ENCODE results near the gene PSMA1. TPM values are rescaled to one million over a fixed set of nuclear protein-coding genes. Genes with fewer than 3 reads are reported as not detected.

The PSMA1 gene
- total RNA-seq, result 100 to 1,000 TPM; 129 to 183 (median 145) TPM

GRCh38 chr11:14519917-14520746 lies at the start of gene PSMA1:
TSS of gene PSMA1 (minus strand) at chr11:14520386. CDS start at chr11:14520299, 87 bp downstream.
- TF ChIP-seq CTCF (IDR thresholded peaks at IDR 0.05; ENCODE audit: low read depth), result no peak

GRCh38 chr11:14567064-14567651 lies 47.0 kb upstream of the PSMA1 start:
- TF ChIP-seq CTCF (IDR thresholded peaks at IDR 0.05; ENCODE audit: low read depth), result no peak

GRCh38 chr11:14566331-14567063 lies 46.3 kb upstream of the PSMA1 start:
- TF ChIP-seq CTCF (IDR thresholded peaks at IDR 0.05; ENCODE audit: low read depth), result no peak

- TF ChIP-seq CTCF (IDR thresholded peaks at IDR 0.05; ENCODE audit: low read depth), result no peak
Measured at GRCh38 chr11:14565845-14566244, 45.7 kb upstream of the PSMA1 start.

- no peak for TF ChIP-seq CTCF (IDR thresholded peaks at IDR 0.05; ENCODE audit: low read depth)
Measured at GRCh38 chr11:14555818-14556217, 35.6 kb upstream of the PSMA1 start.

- no peak for TF ChIP-seq CTCF (IDR thresholded peaks at IDR 0.05; ENCODE audit: low read depth)
Measured at GRCh38 chr11:14554959-14555358, 34.8 kb upstream of the PSMA1 start.

- TF ChIP-seq CTCF (IDR thresholded peaks at IDR 0.05; ENCODE audit: low read depth), result no peak
Measured at GRCh38 chr11:14552089-14552488, 31.9 kb upstream of the PSMA1 start.

All from subcutaneous adipose tissue (tissue), 4 donors.